SK-N-SH (cell line): Measurements from ENCODE around the gene SLC24A1.

Experiments
- CTCF ChIP-seq: fragments of 200-600 bp; sonication (generic); IDR thresholded peaks from 2 replicates; pipeline ENCODE4 v1.6.1; 2017; ENCODE audit warnings: antibody characterized with exemption, mild to moderate bottlenecking, moderate library complexity
- EP300 ChIP-seq, 2 experiments: IDR thresholded peaks; 2 replicates each; pipeline versions ENCODE4 v1.4.0 to v1.6.1; 2012; ENCODE audit warnings: borderline replicate concordance in 1 of 2, low read depth in 1 of 2, low read length in 1 of 2
- FOSL2 ChIP-seq: IDR thresholded peaks from 2 replicates; pipeline ENCODE4 v1.4.0; 2012; ENCODE audit warnings: low read depth, mild to moderate bottlenecking, moderate library complexity, borderline replicate concordance
- FOXM1 ChIP-seq: IDR thresholded peaks from 2 replicates; pipeline ENCODE4 v1.4.0; 2012; ENCODE audit warnings: low read depth, mild to moderate bottlenecking
- GABPA ChIP-seq: IDR thresholded peaks from 2 replicates; pipeline ENCODE4 v1.4.0; 2012; ENCODE audit warnings: low read depth, mild to moderate bottlenecking
- POLR2AphosphoS5 ChIP-seq: IDR thresholded peaks from 2 replicates; pipeline ENCODE4 v1.6.1; 2012; ENCODE audit warnings: low read depth, low read length
- RAD21 ChIP-seq: IDR thresholded peaks from 2 replicates; pipeline ENCODE4 v1.6.1; 2012; ENCODE audit warnings: mild to moderate bottlenecking, low read length
- REST ChIP-seq: IDR thresholded peaks from 2 replicates; pipeline ENCODE4 v1.6.1; 2012; ENCODE audit warnings: mild to moderate bottlenecking, low read depth, low read length, moderate library complexity
- SMC3 ChIP-seq: IDR thresholded peaks from 2 replicates; pipeline ENCODE4 v1.6.1; 2012; ENCODE audit warnings: low read depth, low read length, improper control_type of control experiment
- TCF12 ChIP-seq: IDR thresholded peaks from 2 replicates; pipeline ENCODE4 v1.4.0; 2012
- USF2 ChIP-seq: fragments of 150-350 bp; IDR thresholded peaks from 2 replicates; pipeline ENCODE4 v1.6.1; 2017; ENCODE audit warnings: antibody characterized with exemption, low read length, low read depth, borderline replicate concordance
- TF ChIP-seq, protein P1 (sequence below): IDR thresholded peaks from 2 replicates; pipeline ENCODE4 v1.4.0; 2012; ENCODE audit warnings: low read depth
- TF ChIP-seq, protein P2 (sequence below): IDR thresholded peaks from 2 replicates; pipeline ENCODE4 v1.4.0; 2012; ENCODE audit warnings: low read depth, borderline replicate concordance

DNA sequence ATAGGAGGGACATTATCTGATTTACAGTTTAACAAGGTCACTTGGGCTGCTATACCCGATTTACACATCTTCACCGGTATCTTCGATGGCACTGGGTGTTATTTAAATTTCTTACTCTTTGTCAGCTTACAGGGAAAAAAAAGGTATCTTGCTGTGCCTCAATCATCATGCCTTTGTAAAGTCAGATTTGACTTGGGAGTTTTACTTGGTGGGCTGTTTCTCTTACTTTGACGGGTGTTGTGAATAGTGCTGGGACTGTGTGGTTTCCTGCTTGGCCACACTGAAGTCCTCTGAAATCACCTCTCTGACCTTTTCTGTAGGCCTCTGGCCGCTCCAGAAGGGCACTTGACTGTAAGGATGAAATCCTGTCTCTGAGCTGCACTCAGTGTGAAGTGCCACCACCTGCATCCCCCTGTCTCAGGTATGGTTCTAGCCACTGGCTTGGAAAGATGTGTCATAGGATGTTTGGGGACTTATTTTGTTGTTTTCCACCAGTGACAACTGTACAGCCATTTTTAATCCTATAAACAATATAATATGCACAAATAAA is 3.1 kb upstream of the SLC24A1 start:
- TF ChIP-seq CTCF (no peak), SMC3 (no peak), RAD21 (no peak), USF2 (no peak), TCF12 (no peak), POLR2AphosphoS5 (no peak), EP300 (IDR thresholded peaks at IDR 0.05; ENCODE audit: borderline replicate concordance in 1 of 2, low read depth in 1 of 2, low read length in 1 of 2) (no peak), GABPA (no peak), FOXM1 (no peak), FOSL2 (no peak), REST (no peak)
- TF ChIP-seq, protein P1, sequence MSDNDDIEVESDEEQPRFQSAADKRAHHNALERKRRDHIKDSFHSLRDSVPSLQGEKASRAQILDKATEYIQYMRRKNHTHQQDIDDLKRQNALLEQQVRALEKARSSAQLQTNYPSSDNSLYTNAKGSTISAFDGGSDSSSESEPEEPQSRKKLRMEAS, result no peak
- TF ChIP-seq, protein P2, sequence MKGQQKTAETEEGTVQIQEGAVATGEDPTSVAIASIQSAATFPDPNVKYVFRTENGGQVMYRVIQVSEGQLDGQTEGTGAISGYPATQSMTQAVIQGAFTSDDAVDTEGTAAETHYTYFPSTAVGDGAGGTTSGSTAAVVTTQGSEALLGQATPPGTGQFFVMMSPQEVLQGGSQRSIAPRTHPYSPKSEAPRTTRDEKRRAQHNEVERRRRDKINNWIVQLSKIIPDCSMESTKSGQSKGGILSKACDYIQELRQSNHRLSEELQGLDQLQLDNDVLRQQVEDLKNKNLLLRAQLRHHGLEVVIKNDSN, result no peak
